ENCODE results near the gene GDPGP1. TPM values are rescaled to one million over a fixed set of nuclear protein-coding genes. Genes with fewer than 3 reads are reported as not detected.
A peak's percentile ranks its signal among the peaks of the same experiment; 100 is the strongest.
"Not testable (repeated sequence)": the region's sequence is repeated elsewhere in the genome, so short reads cannot be mapped to it uniquely, and the experiment has no call there.

Gene GDPGP1
- polyA plus RNA-seq, 1 donor (not counting 4 experiments of a cell fraction or from before 2014, with no cell fraction given), result 0.92 TPM

- H4K20me1 ChIP-seq (ENCODE audit: control insufficient read depth, extremely low read depth, insufficient read depth, low read length); H3K9ac ChIP-seq (ENCODE audit: control insufficient read depth, extremely low read depth, insufficient read depth, low read length); H2AFZ ChIP-seq (ENCODE audit: control insufficient read depth, low read length); H3K4me3 ChIP-seq (ENCODE audit: control insufficient read depth in 2 of 3, extremely low read depth in 1 of 3, insufficient read depth in 2 of 3, low read depth in 1 of 3, low read length in 3 of 3); dilution Hi-C loops (cut with MboI; ENCODE audit: extremely low pct_ligation_motif_present, low sequenced_read_pairs); H3K79me2 ChIP-seq (ENCODE audit: control insufficient read depth, insufficient read depth, low read length); FAIRE-seq; H3K9me1 ChIP-seq (ENCODE audit: control insufficient read depth, extremely low read depth, insufficient read depth, low read length); H3K27me3 ChIP-seq (ENCODE audit: control insufficient read depth, extremely low read depth, insufficient read depth, low read length); H3K27ac ChIP-seq (ENCODE audit: control insufficient read depth, insufficient read depth, low read length); H3K36me3 ChIP-seq (ENCODE audit: control insufficient read depth in 2 of 2, extremely low read depth in 1 of 2, insufficient read depth in 2 of 2, low read length in 2 of 2); H3K9me3 ChIP-seq (ENCODE audit: control insufficient read depth, low read depth, low read length); DNase-seq (ENCODE audit: low read depth, low spot score); H3K4me2 ChIP-seq (ENCODE audit: control insufficient read depth, extremely low read depth, insufficient read depth, low read depth, low read length); H3K4me1 ChIP-seq (ENCODE audit: control insufficient read depth, extremely low read depth, insufficient read depth, low read length): not testable (repeated sequence)
Measured at GRCh38 chr15:90280743-90281142, 46.7 kb downstream of the GDPGP1 start.

- DNase-seq (ENCODE audit: low read depth, low spot score); H3K9me1 ChIP-seq (ENCODE audit: control insufficient read depth, extremely low read depth, insufficient read depth, low read length); H3K4me2 ChIP-seq (ENCODE audit: control insufficient read depth, extremely low read depth, insufficient read depth, low read depth, low read length); H3K4me1 ChIP-seq (ENCODE audit: control insufficient read depth, extremely low read depth, insufficient read depth, low read length); H3K9me3 ChIP-seq (ENCODE audit: control insufficient read depth, low read depth, low read length); H3K36me3 ChIP-seq (ENCODE audit: control insufficient read depth in 2 of 2, extremely low read depth in 1 of 2, insufficient read depth in 2 of 2, low read length in 2 of 2); FAIRE-seq; H3K27ac ChIP-seq (ENCODE audit: control insufficient read depth, insufficient read depth, low read length); H3K79me2 ChIP-seq (ENCODE audit: control insufficient read depth, insufficient read depth, low read length); H2AFZ ChIP-seq (ENCODE audit: control insufficient read depth, low read length); H3K9ac ChIP-seq (ENCODE audit: control insufficient read depth, extremely low read depth, insufficient read depth, low read length); H3K27me3 ChIP-seq (ENCODE audit: control insufficient read depth, extremely low read depth, insufficient read depth, low read length); dilution Hi-C loops (cut with MboI; ENCODE audit: extremely low pct_ligation_motif_present, low sequenced_read_pairs); H4K20me1 ChIP-seq (ENCODE audit: control insufficient read depth, extremely low read depth, insufficient read depth, low read length); H3K4me3 ChIP-seq (ENCODE audit: control insufficient read depth in 2 of 3, extremely low read depth in 1 of 3, insufficient read depth in 2 of 3, low read depth in 1 of 3, low read length in 3 of 3): not testable (repeated sequence)
Measured at GRCh38 chr15:90281637-90282036, 47.6 kb downstream of the GDPGP1 start.

DNA sequence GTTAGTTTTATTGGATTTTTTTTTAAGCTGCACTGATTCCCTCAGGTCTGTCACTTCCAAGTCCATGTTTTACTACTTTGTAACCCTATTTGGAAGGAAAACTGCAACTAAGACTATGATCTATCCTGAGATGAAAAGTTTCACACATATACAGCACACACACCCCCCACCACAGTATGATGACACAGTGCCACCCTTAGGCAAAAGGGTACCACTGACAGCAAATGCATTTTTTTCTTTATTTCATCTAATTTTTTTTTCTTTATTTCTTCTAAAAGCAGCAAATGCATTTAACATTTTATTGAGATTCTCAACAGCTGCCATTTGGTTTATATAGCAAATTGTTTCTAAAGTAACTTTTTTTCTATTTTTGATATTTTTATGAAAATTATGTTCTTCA is 52.7 kb downstream of the GDPGP1 start:
- Histone ChIP-seq H2AFZ (ENCODE audit: control insufficient read depth, low read length) (no peak overlapping the region), H3K9ac (ENCODE audit: control insufficient read depth, extremely low read depth, insufficient read depth, low read length) (no peak overlapping the region), H3K4me1 (ENCODE audit: control insufficient read depth, extremely low read depth, insufficient read depth, low read length) (no peaks in the 10 kb centered on the region), H3K9me1 (ENCODE audit: control insufficient read depth, extremely low read depth, insufficient read depth, low read length) (no peaks in the 10 kb centered on the region), H4K20me1 (ENCODE audit: control insufficient read depth, extremely low read depth, insufficient read depth, low read length) (no peaks in the 10 kb centered on the region), H3K4me2 (ENCODE audit: control insufficient read depth, extremely low read depth, insufficient read depth, low read depth, low read length) (no peak overlapping the region), H3K9me3 (ENCODE audit: control insufficient read depth, low read depth, low read length) (no peaks in the 10 kb centered on the region), H3K4me3 (ENCODE audit: control insufficient read depth in 2 of 3, extremely low read depth in 1 of 3, insufficient read depth in 2 of 3, low read depth in 1 of 3, low read length in 3 of 3) (no peak overlapping the region), H3K27ac (ENCODE audit: control insufficient read depth, insufficient read depth, low read length) (no peak overlapping the region), H3K27me3 (ENCODE audit: control insufficient read depth, extremely low read depth, insufficient read depth, low read length) (no peaks in the 10 kb centered on the region), H3K36me3 (ENCODE audit: control insufficient read depth in 2 of 2, extremely low read depth in 1 of 2, insufficient read depth in 2 of 2, low read length in 2 of 2) (no peaks in the 10 kb centered on the region), H3K79me2 (ENCODE audit: control insufficient read depth, insufficient read depth, low read length) (no peaks in the 10 kb centered on the region)
- DNase-seq (ENCODE audit: low read depth, low spot score) (no peak), FAIRE-seq (no peak)
- dilution Hi-C loops (cut with MboI; ENCODE audit: extremely low pct_ligation_motif_present, low sequenced_read_pairs), result no loop called here
- TF ChIP-seq, protein P1, sequence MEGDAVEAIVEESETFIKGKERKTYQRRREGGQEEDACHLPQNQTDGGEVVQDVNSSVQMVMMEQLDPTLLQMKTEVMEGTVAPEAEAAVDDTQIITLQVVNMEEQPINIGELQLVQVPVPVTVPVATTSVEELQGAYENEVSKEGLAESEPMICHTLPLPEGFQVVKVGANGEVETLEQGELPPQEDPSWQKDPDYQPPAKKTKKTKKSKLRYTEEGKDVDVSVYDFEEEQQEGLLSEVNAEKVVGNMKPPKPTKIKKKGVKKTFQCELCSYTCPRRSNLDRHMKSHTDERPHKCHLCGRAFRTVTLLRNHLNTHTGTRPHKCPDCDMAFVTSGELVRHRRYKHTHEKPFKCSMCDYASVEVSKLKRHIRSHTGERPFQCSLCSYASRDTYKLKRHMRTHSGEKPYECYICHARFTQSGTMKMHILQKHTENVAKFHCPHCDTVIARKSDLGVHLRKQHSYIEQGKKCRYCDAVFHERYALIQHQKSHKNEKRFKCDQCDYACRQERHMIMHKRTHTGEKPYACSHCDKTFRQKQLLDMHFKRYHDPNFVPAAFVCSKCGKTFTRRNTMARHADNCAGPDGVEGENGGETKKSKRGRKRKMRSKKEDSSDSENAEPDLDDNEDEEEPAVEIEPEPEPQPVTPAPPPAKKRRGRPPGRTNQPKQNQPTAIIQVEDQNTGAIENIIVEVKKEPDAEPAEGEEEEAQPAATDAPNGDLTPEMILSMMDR (optimal IDR thresholded peaks at IDR 0.05 in 1 of 3, IDR thresholded peaks at IDR 0.05 in 1 of 3, conservative IDR thresholded peaks at IDR 0.05 in 1 of 3; ENCODE audit: extremely low read depth in 1 of 3, insufficient read depth in 2 of 3, low read length in 3 of 3), result peak in 2 of 3 experiments; percentile 38 to 66
- TF ChIP-seq EZH2 (IDR thresholded peaks at IDR 0.05; ENCODE audit: low read length), result no peak

Measured in keratinocyte (primary cell).